Activated T-cell treated with anti-CD3 and anti-CD28 coated beads, Interleukin-2, amount 50 U/mL, for 24 hours (primary cell): ENCODE data around the gene CD46.

ENCODE experiments used
- DNase-seq: peaks from one replicate; pipeline ENCODE4 v3.0.0-alpha.2; 2020
- H3K27ac Mint-ChIP-seq: 2 replicates; pipeline ENCODE4 v1.8.0; 2020; ENCODE audit warnings: mild to moderate bottlenecking, mixed read lengths
- H3K27me3 Mint-ChIP-seq: 2 replicates; pipeline ENCODE4 v1.8.0; 2020; ENCODE audit warnings: mixed read lengths
- H3K36me3 Mint-ChIP-seq: 2 replicates; pipeline ENCODE4 v1.8.0; 2020; ENCODE audit warnings: low read depth, mixed read lengths
- H3K4me1 Mint-ChIP-seq: 2 replicates; pipeline ENCODE4 v1.8.0; 2020; ENCODE audit warnings: low read depth, mixed read lengths
- H3K4me3 Mint-ChIP-seq: 2 replicates; pipeline ENCODE4 v1.8.0; 2020; ENCODE audit warnings: mild to moderate bottlenecking, moderate library complexity, mixed read lengths
- H3K9me3 Mint-ChIP-seq: 2 replicates; pipeline ENCODE4 v1.8.0; 2020; ENCODE audit warnings: mixed read lengths

CD46 gene

DNA sequence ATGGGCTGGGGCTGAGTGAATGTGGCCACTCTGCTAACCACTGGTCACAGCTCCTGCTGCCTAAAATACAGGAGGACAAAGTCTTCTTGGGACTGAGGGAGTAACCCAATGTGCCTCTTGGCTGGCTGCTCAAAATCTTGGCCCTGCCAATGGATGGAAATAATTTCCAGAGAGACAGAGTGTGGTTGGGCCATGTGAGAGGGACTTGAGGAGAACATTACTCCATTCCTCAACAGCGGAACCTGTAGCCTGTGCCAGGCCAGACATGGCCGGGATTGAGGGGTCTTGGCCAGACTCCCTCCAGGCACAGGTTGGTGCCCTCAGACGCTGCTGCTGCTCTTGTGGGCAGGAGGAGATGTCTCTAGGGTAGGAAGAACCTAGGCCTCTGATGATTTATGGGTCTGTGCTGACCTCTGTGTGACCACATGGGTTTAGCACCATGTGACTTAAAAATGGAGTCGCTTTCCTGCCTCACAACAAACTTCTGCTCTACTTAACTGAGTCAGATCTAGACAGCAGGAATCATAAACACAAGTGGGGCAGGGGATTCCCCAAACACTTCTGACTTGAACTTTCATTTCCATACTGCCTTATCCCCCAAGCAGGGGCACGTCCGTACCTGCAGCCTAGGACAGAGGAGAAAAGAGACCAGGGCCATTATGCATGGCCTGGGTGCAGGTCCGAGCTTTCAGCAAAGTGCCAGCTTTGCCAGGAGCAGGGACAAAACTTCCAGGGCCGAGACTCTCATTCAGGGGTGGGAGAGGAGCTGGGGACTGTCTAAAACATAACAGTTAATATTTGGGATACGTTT lies 79.9 kb downstream of the CD46 start:
- peak overlapping the region; percentile 97 for H3K27ac Mint-ChIP-seq
- peak overlapping the region; percentile 68 for H3K4me3 Mint-ChIP-seq
- peaks cover 22% of the 10 kb centered on the region for H3K36me3 Mint-ChIP-seq
- peaks cover 99% of the 10 kb centered on the region for H3K4me1 Mint-ChIP-seq
- peak; percentile 70 for DNase-seq
- H3K9me3 Mint-ChIP-seq, result no peaks in the 10 kb centered on the region
- H3K27me3 Mint-ChIP-seq, result no peaks in the 10 kb centered on the region

DNA sequence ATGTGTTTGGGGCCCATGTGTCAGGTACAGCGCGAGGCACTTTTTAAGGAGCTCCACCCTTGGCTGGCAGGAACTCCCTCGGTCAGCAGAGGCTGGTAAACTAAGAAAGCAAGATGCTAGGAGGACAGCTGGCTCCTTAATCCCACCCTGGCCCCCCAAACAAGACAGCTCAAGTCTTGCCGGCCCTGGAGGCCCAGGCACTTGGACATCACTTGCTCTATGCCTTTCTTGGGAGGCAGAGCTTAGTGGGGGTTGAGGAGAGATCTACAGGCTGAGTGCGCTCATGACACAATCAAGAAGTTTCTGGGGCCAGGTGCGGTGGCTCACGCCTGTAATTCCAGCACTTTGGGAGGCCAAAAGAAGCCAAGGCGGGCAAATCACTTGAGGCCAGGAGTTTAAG lies 80.9 kb downstream of the CD46 start:
- no peak for DNase-seq
- H3K9me3 Mint-ChIP-seq, result no peaks in the 10 kb centered on the region
- peaks cover 26% of the 10 kb centered on the region for H3K36me3 Mint-ChIP-seq
- peak overlapping the region; percentile 68 for H3K4me3 Mint-ChIP-seq
- H3K27me3 Mint-ChIP-seq, result no peaks in the 10 kb centered on the region
- peak overlapping the region; percentile 97 for H3K27ac Mint-ChIP-seq
- peaks cover 99% of the 10 kb centered on the region for H3K4me1 Mint-ChIP-seq

DNA sequence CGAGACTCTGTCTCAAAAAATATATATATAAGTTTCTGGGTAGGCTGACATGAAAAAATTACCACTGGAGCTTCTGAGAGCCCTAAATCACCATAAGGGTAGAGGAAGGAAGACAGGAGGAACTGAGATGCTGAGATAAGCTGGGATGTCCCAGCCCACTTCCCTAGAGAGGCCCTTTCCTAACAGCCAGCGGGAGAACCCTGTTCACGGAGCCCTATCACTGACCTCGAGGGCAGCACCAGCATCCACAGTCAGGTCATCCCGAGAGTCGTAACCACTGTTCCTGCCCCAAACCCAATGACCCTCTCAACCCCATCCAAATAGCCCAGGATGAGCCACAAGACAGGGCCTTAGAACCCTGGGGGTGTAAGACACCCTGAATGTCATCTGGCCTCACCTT lies 81.5 kb downstream of the CD46 start:
- no peaks in the 10 kb centered on the region for H3K27me3 Mint-ChIP-seq
- no peak for DNase-seq
- peak overlapping the region; percentile 66 for H3K27ac Mint-ChIP-seq
- H3K4me3 Mint-ChIP-seq, result no peak overlapping the region
- peaks cover 99% of the 10 kb centered on the region for H3K4me1 Mint-ChIP-seq
- H3K9me3 Mint-ChIP-seq, result no peaks in the 10 kb centered on the region
- H3K36me3 Mint-ChIP-seq, result peaks cover 28% of the 10 kb centered on the region

DNA sequence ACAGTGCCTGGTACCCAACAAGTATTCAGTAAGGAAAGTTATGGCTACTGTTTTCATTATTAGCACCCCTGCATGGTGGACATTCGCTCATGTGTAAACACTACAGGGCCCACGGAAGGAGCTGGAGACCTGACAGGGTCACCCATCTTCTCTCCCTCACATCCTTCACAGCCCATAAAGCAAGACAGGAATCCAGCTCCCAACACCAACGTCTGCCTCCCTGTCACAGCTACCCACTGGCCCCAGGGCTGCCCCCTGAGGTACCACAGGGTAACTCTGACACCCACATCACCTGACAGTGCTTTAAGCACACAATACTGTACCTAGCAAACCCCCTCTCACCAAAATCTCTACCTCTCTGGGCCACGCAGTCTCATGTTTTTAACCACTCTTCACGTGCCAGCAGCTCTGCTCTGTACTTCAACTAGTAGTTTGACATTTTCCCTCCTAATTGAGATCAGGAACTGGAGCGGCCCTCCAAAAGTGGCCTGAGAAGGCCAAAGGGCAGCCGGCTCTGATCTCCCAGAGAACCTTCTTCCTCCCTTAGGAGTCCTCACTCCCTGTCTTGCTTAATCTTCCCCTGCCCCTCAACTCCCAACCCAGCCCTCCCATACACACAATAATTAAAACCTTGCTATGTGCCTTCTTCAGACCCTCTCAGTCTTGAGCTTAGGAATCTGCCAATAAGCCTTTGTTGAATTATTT lies 82.3 kb downstream of the CD46 start:
- H3K36me3 Mint-ChIP-seq, result peaks cover 33% of the 10 kb centered on the region
- peak overlapping the region; percentile 38 for H3K27ac Mint-ChIP-seq
- H3K9me3 Mint-ChIP-seq, result no peaks in the 10 kb centered on the region
- no peaks in the 10 kb centered on the region for H3K27me3 Mint-ChIP-seq
- H3K4me1 Mint-ChIP-seq, result peaks cover 99% of the 10 kb centered on the region
- DNase-seq, result no peak
- no peak overlapping the region for H3K4me3 Mint-ChIP-seq

DNA sequence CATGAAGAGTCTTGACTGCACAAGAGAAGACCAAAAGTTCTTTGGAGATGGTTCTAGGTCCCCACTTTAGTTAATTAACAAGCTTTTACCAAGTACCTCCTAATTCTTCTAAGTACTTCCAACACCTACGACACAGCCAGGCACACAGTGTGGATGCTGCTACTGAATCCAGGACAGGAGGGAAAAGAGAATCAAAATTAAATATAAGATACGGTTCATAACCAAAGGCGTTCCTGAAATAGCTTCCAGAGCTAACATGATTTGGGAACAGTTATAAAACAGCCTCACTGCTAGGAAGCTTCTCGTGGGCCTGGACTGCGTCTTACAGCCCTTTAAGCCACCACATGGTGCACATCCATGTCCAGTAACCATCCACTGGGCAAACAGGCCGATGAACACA lies 84.1 kb downstream of the CD46 start:
- Mint-ChIP-seq H3K36me3 (peaks cover 33% of the 10 kb centered on the region), H3K27me3 (no peaks in the 10 kb centered on the region), H3K4me3 (no peak overlapping the region), H3K27ac (peak overlapping the region; percentile 35), H3K9me3 (no peaks in the 10 kb centered on the region), H3K4me1 (peaks cover 93% of the 10 kb centered on the region)
- DNase-seq, result no peak

DNA sequence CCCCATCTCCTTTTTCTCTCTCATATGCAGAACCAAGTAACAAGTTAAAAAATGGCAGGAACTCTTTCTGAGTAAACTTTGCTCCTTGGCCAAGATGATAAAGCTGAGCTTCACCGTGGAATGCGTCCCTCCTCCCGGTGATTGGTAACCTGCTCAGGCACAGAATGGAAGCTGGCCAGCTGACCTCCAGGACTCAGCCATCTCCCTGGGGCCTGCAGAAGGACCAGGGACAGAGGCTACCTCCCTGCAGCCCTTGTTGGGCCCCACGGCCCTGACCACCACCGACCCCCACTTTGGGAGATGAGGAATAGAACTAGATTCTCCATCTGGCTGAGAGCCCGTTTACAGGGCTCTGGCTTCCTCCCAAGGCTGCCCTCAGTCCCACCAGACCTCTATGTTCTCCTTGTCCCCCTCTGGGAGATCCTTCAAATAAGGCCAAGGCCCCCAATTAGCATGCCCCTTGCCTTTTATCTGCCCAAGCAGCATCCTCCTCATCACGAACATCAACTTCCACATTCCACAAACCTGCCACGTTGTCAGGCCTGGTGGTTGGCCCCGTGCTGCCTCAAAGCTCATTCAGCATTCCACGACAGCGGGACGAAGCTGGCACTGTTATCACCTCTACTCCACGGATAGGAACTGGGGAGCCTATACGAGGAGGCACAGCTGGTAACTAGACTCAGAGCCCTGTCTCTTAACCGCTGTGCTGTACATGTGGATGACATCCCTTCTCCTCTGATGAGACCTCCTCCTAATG lies 84.9 kb downstream of the CD46 start:
- H3K9me3 Mint-ChIP-seq, result no peaks in the 10 kb centered on the region
- H3K27me3 Mint-ChIP-seq, result no peaks in the 10 kb centered on the region
- no peak overlapping the region for H3K4me3 Mint-ChIP-seq
- H3K36me3 Mint-ChIP-seq, result peaks cover 34% of the 10 kb centered on the region
- H3K27ac Mint-ChIP-seq, result peak overlapping the region; percentile 29
- no peak for DNase-seq
- peaks cover 87% of the 10 kb centered on the region for H3K4me1 Mint-ChIP-seq

DNA sequence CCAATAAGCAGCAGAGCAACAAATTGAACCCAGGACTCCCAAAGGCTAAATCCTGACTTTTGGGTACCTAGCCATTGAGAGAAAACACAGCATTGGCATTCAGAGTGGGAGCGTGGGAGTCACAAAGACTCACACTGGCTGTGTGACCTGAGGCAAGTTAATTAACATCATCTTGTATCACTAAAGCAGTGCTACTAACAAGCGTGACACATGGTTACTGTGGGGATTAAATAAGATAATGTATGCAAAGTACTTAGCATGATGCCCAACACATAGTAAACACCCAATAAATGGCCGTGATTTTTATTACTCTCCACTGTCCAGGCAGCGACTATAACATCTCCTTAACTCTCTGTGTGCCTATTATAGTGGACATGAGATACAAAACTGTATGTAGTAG lies 85.8 kb downstream of the CD46 start:
- Mint-ChIP-seq H3K4me1 (peaks cover 85% of the 10 kb centered on the region), H3K36me3 (peaks cover 40% of the 10 kb centered on the region), H3K4me3 (no peak overlapping the region), H3K27ac (peak overlapping the region; percentile 42), H3K9me3 (no peaks in the 10 kb centered on the region), H3K27me3 (no peaks in the 10 kb centered on the region)
- DNase-seq, result no peak

DNA sequence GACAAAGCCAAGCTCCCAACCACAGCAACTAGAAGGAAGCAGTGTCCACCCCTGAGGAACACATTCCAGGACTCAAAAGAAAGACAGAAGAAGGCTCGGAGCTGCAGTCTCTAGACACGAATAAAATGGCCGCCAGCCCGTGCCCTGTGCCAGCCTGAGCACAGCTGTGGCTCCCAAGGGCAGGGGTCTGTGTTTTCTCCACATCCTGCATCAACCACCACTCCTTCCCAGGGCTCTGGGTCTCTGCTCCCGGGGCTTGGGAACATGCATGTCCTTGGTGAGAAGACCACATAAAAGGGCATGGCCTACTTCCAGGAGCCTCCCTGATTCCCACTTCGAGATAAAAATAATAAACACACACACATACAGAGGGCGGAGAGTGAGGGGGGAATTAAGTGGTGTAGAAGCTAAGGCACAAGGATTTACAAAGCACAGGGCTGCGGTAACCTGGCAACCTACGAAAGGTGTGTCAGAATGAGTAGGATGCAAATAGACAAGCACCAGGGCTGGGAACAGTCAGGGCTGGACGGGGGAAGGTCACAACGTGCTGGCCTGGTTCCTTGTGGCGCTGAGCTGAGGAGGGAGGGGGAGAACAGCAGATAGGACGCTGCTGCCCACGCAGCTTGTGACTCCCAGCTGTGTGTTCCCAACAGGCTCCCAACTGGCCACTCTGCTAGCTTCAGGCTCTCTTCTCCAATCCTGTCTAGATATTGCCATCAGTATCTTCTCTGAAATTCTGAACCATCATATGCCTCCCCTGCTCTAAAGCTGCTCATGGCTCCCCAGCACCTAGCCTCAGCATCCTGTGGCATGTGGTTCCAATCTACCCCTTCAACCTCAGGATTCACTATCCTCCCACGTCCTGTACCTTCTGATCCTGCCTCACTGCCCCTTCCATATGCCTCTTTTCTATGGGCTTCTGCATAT lies 86.6 kb downstream of the CD46 start:
- peaks cover 41% of the 10 kb centered on the region for H3K36me3 Mint-ChIP-seq
- peaks cover 82% of the 10 kb centered on the region for H3K4me1 Mint-ChIP-seq

DNA sequence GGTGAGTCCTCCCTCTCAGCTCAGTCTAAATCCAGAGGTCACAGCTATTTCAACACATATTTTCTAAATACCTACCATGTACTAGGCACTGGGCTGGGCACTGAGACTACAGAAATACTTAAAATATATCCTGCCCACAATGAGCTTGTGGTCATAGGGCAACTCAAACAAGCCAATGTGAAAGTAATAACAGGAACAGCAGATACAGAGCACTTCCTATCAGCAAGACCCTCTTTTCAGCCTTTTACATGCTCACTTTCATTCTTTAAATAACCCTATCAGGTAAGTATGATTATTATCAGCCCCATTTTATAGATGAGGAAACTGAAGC lies 87.2 kb downstream of the CD46 start:
- Mint-ChIP-seq H3K4me3 (no peak overlapping the region), H3K27me3 (no peaks in the 10 kb centered on the region), H3K9me3 (no peaks in the 10 kb centered on the region), H3K4me1 (peaks cover 82% of the 10 kb centered on the region), H3K36me3 (peaks cover 47% of the 10 kb centered on the region), H3K27ac (peak overlapping the region; percentile 70)
- DNase-seq, result no peak

More for the DNA sequence above, 86.6 kb downstream of the CD46 start:
- DNase-seq, result no peak
- H3K27ac Mint-ChIP-seq, result peak overlapping the region; percentile 70
- H3K4me3 Mint-ChIP-seq, result no peak overlapping the region
- no peaks in the 10 kb centered on the region for H3K27me3 Mint-ChIP-seq
- no peaks in the 10 kb centered on the region for H3K9me3 Mint-ChIP-seq

DNA sequence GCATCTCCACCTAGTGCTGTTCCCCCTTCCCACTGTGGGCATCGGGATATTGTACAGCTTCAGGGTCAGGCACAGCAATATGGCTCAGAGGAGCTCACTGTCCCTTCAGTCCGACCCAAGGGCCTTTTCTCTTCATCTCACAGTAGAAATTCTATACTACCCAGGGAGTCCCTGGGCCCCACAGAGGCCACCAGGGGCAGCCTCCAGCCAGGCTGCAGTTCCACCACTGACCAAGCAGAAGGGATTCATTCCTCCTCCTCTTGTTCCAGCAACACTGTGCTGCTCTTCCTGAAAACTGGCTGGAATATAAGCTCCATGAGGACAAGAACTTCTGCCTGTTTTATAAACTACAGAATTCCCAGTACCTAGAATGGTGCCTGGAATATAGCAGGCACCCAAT lies 88.5 kb downstream of the CD46 start:
- Mint-ChIP-seq H3K36me3 (peaks cover 51% of the 10 kb centered on the region), H3K4me1 (peaks cover 80% of the 10 kb centered on the region), H3K27me3 (no peaks in the 10 kb centered on the region), H3K9me3 (no peaks in the 10 kb centered on the region), H3K4me3 (no peak overlapping the region), H3K27ac (no peak overlapping the region)
- DNase-seq, result no peak

DNA sequence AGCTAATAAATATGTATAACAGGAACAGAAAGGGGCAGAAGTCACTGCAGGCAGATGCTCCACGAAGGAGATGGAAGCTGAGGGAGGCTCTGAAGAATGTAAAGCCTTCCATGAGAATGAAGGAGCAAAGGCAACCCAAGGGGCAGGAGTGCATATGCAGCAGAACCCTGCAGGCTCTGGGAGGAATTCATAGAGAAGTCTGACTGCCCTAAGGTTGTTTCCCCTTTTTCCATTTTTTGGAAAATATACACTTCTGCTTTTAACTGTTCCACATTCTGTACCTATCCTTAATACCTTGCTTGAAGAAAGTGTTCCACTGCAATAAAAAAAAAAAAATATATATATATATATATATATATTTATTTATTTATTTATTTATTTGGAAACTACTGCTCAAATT lies 89.4 kb downstream of the CD46 start:
- Mint-ChIP-seq H3K4me1 (peaks cover 77% of the 10 kb centered on the region), H3K4me3 (no peak overlapping the region), H3K27me3 (no peaks in the 10 kb centered on the region), H3K36me3 (peaks cover 46% of the 10 kb centered on the region), H3K27ac (no peak overlapping the region), H3K9me3 (no peaks in the 10 kb centered on the region)
- DNase-seq, result no peak

DNA sequence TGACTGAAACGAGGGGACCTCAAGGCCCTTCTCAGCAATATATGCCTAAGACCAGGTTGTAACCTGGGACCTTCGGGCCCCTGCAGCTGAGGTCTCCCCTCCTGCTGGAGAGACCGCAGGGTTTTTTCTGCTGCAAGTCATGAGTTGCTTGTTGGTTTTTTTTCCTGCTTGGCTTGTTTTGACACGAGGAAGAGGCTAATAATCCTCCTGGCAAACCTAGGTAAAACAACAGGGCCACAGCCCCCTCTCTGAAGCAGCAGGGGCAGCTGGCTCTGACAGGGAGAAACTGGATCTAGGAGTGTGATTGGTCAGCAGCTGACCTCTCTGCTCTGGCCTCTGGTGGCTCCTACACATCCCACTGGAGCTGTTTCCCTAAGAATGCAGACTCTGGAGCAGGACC lies 90.0 kb downstream of the CD46 start:
- no peak for DNase-seq
- Mint-ChIP-seq H3K27me3 (no peaks in the 10 kb centered on the region), H3K36me3 (peaks cover 43% of the 10 kb centered on the region), H3K4me3 (no peak overlapping the region), H3K4me1 (peaks cover 75% of the 10 kb centered on the region), H3K27ac (no peak overlapping the region), H3K9me3 (no peaks in the 10 kb centered on the region)

DNA sequence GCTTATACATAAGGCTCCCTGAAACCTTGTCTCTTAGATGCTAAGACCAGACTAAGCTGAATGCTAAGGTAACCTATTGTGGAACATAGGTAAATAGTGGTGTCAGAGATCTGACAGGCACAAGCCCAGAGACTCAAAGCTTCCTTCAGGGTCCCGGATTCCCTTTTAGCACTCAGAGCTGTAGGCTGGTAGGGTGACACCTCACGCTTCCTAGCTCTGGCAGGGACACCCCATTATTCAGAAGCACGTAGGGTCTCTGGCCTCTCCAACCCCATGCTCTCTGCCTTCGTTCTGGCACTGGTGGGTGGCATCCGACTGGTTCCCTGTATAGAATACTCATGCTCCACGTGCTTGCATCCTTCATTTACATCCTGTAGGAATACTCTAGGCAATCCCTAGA lies 90.7 kb downstream of the CD46 start:
- H3K27me3 Mint-ChIP-seq, result no peaks in the 10 kb centered on the region
- peaks cover 71% of the 10 kb centered on the region for H3K4me1 Mint-ChIP-seq
- no peak for DNase-seq
- H3K9me3 Mint-ChIP-seq, result no peaks in the 10 kb centered on the region
- H3K4me3 Mint-ChIP-seq, result no peak overlapping the region
- H3K27ac Mint-ChIP-seq, result no peak overlapping the region
- H3K36me3 Mint-ChIP-seq, result peaks cover 42% of the 10 kb centered on the region

DNA sequence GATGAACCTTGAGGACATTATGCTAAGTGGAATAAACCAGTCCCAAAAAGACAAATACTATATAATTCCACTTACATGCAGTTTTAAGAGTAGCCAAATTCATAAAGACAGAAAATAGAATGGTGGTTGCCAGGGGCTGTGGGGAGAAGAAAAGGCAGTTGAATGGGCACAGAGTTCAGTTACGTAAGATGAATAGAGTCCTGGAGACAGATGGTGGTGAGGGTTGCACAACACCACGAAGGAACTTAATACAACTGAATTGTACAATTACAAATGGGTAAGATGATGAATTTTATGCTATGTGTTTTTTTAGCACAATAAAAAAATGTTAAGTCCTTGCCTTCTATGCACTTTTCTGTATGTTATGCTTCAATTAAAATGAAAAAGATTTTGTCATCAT lies 92.5 kb downstream of the CD46 start:
- no peak for DNase-seq
- Mint-ChIP-seq H3K27ac (no peak overlapping the region), H3K9me3 (no peaks in the 10 kb centered on the region), H3K36me3 (peaks cover 40% of the 10 kb centered on the region), H3K4me1 (peaks cover 69% of the 10 kb centered on the region), H3K27me3 (no peaks in the 10 kb centered on the region), H3K4me3 (no peak overlapping the region)
